Smooth muscle cell (in vitro differentiated cells): ENCODE measurements around the gene FREM2. TPM values are rescaled to one million over a fixed set of nuclear protein-coding genes. Genes with fewer than 3 reads are reported as not detected.

ENCODE experiments used
- DNase-seq: peaks from one replicate; lab custom pipeline; 2025; ENCODE audit not compliant: unreplicated experiment; lab: John Stamatoyannopoulos, UW
- H2AFZ ChIP-seq: fragments of 200-600 bp; sonication (generic); 2 replicates; pipeline ENCODE4 v1.6.0; 2016; ENCODE audit warnings: antibody characterized with exemption, low read depth, mild to moderate bottlenecking
- H3F3A ChIP-seq: fragments of 200-600 bp; sonication (generic); 2 replicates; pipeline ENCODE4 v1.6.0; 2017; ENCODE audit warnings: antibody characterized with exemption, low read depth
- H3K27ac ChIP-seq: fragments of 200-600 bp; sonication (generic); 2 replicates; pipeline ENCODE4 v1.5.1; 2016; ENCODE audit warnings: low read depth, mild to moderate bottlenecking
- H3K27me3 ChIP-seq: fragments of 200-600 bp; sonication (generic); 2 replicates; pipeline ENCODE4 v1.6.1; 2016; ENCODE audit warnings: low read depth, mild to moderate bottlenecking
- H3K36me3 ChIP-seq: fragments of 200-600 bp; sonication (generic); 2 replicates; pipeline ENCODE4 v1.5.1; 2016; ENCODE audit warnings: low read depth
- H3K4me1 ChIP-seq: fragments of 200-600 bp; sonication (generic); 2 replicates; pipeline ENCODE4 v1.5.1; 2016; ENCODE audit warnings: low read depth
- H3K4me2 ChIP-seq: fragments of 200-600 bp; sonication (generic); 2 replicates; pipeline ENCODE4 v1.6.0; 2016; ENCODE audit warnings: mild to moderate bottlenecking
- H3K4me3 ChIP-seq: fragments of 200-600 bp; sonication (generic); 2 replicates; pipeline ENCODE4 v1.5.1; 2016; ENCODE audit warnings: mild to moderate bottlenecking
- H3K79me2 ChIP-seq: fragments of 200-600 bp; sonication (generic); 2 replicates; pipeline ENCODE4 v1.6.0; 2016; ENCODE audit warnings: low read depth, mild to moderate bottlenecking
- H3K9ac ChIP-seq: fragments of 200-600 bp; sonication (generic); 2 replicates; pipeline ENCODE4 v1.6.0; 2016; ENCODE audit warnings: low read depth
- H3K9me3 ChIP-seq: fragments of 200-600 bp; sonication (generic); replicated peaks from 2 replicates; pipeline ENCODE4 v1.5.1; 2016; ENCODE audit warnings: low read depth
- H4K20me1 ChIP-seq: fragments of 200-600 bp; sonication (generic); 2 replicates; pipeline ENCODE4 v1.6.0; 2016; ENCODE audit warnings: low read depth
- CTCF ChIP-seq: fragments of 200-600 bp; sonication (generic); IDR thresholded peaks from 2 replicates; pipeline ENCODE4 v1.5.1; 2017; ENCODE audit warnings: borderline replicate concordance, mild to moderate bottlenecking, antibody characterized with exemption; ENCODE audit not compliant: insufficient read depth, poor library complexity, severe bottlenecking
- WGBS: methylation state at CpG from one replicate; pipeline ENCODE4 v1.1.7; 2016; ENCODE audit warnings: low lambda C conversion rate; 5-methylcytosine and 5-hydroxymethylcytosine counted together
- polyA plus RNA-seq: library from polyadenylated mRNA; unstranded; fragments of >200 nt; fragmentation: Nextera tagmentation; extraction: Ambion mirVana; gene quantifications from 2 replicates; pipeline ENCODE4 v1.2.1, GENCODE V29; 2016
- small RNA-seq: library from RNA; depleted of rRNA; stranded (forward); fragments of <200 nt; gene quantifications from one replicate; pipeline ENCODE3, GENCODE V24; 2014
- total RNA-seq: library from RNA; depleted of rRNA; stranded (reverse); fragments of >200 nt; gene quantifications from 2 replicates; pipeline ENCODE4 v1.2.3, GENCODE V29; 2014

The FREM2 gene
- total and polyA plus RNA-seq, 2 experiments from 2014 or later: 2.7 TPM; not detected in 1

GRCh38 chr13:38921081-38921480 lies 234.2 kb downstream of the FREM2 start:
- H3K4me2 ChIP-seq: no peak overlapping the region
- H3K27me3 ChIP-seq: no peaks in the 10 kb centered on the region
- H3K4me3 ChIP-seq: no peak overlapping the region
- H3F3A ChIP-seq: no peaks in the 10 kb centered on the region
- H3K4me1 ChIP-seq: no peaks in the 10 kb centered on the region
- 68% methylated on average over 2 of the region's 2 CpGs for WGBS
- H3K9ac ChIP-seq: no peak overlapping the region
- no peak for DNase-seq
- no peak for TF ChIP-seq CTCF
- no peaks in the 10 kb centered on the region for H3K9me3 ChIP-seq
- H3K27ac ChIP-seq: no peak overlapping the region
- H2AFZ ChIP-seq: no peak overlapping the region
- no peaks in the 10 kb centered on the region for H3K79me2 ChIP-seq
- H3K36me3 ChIP-seq: no peaks in the 10 kb centered on the region
- no peaks in the 10 kb centered on the region for H4K20me1 ChIP-seq

DNA sequence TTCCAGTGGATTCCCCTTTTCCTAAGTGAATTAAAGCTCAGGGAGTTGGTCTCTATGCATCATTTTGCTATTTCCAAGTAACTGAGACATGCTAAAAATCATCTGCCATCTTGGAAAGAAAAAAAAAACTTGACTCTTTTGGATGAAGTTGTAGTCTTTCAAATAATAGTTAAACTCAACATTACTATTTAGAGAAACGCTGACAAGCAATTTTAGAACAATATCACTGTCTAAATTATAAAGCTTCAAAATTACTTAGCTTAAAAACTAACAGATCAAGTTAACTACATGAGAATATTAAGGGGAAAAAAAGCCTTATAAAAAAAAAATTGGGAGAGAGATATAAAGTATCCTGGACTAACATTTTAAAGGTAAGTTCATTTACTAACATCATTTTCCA lies 235.3 kb downstream of the FREM2 start:
- no peaks in the 10 kb centered on the region for H3F3A ChIP-seq
- H3K4me1 ChIP-seq: no peaks in the 10 kb centered on the region
- H3K79me2 ChIP-seq: no peaks in the 10 kb centered on the region
- H3K9me3 ChIP-seq: no peaks in the 10 kb centered on the region
- H2AFZ ChIP-seq: no peak overlapping the region
- H3K27me3 ChIP-seq: no peaks in the 10 kb centered on the region
- H3K27ac ChIP-seq: no peak overlapping the region
- TF ChIP-seq CTCF: no peak
- H3K36me3 ChIP-seq: no peaks in the 10 kb centered on the region
- no peak overlapping the region for H3K9ac ChIP-seq
- H3K4me2 ChIP-seq: no peak overlapping the region
- WGBS: 91% methylated on average over 1 of the region's 1 CpG
- DNase-seq: no peak
- no peaks in the 10 kb centered on the region for H4K20me1 ChIP-seq
- no peak overlapping the region for H3K4me3 ChIP-seq

DNA sequence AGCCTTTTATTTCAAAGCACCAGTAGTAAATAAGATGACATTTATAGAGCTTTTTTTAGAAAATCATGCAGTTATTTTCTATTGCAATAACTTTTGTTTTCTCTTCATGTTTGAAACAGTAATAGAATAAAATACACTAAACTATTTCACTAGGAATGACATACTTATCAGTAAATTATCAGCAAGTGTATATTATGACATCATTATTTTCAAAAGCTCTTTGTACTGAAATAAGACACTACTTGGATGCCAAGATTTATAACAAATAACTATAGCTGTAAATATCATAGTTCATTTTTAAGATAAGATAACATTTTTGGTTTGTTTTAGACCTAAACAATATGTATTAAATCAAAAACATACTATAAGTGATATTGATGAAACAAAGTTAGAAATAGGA lies 246.9 kb downstream of the FREM2 start:
- Histone ChIP-seq H2AFZ (no peak overlapping the region), H3K27ac (no peak overlapping the region), H3K9ac (no peak overlapping the region), H3K4me1 (peaks cover 19% of the 10 kb centered on the region), H3K9me3 (no peaks in the 10 kb centered on the region), H3F3A (no peaks in the 10 kb centered on the region), H3K79me2 (no peaks in the 10 kb centered on the region), H3K4me2 (no peak overlapping the region), H3K36me3 (no peaks in the 10 kb centered on the region), H4K20me1 (no peaks in the 10 kb centered on the region), H3K4me3 (no peak overlapping the region), H3K27me3 (no peaks in the 10 kb centered on the region)
- no peak for DNase-seq
- no peak for TF ChIP-seq CTCF

Small RNAs within 50 kb of the gene (small RNA-seq; reads per million reads assigned to genes)
- gene PLA2G12AP2: not detected
- not detected for gene RNU6-56P
